Motor neuron (in vitro differentiated cells): ENCODE results near the gene ATRN. TPM values are rescaled to one million over a fixed set of nuclear protein-coding genes. Genes with fewer than 3 reads are reported as not detected.
"Not testable (repeated sequence)": the region's sequence is repeated elsewhere in the genome, so short reads cannot be mapped to it uniquely, and the experiment has no call there.

ENCODE experiments used
- ATAC-seq, 8 experiments: fragments of 200-7000 bp; cut with Tn5 transposase; replicated peaks in 6 of 8; 2 replicates each; pipeline ENCODE4 v1.8.0; 2021; ENCODE audit warnings: mild to moderate bottlenecking in 8 of 8, moderate library complexity in 8 of 8
- H3K27ac ChIP-seq, 2 donors: fragments of 250-450 bp; sonication (Bioruptor Pico); 2 replicates each; pipeline ENCODE4 v1.9.0; 2021; ENCODE audit warnings: antibody characterized with exemption in 2 of 2, mild to moderate bottlenecking in 2 of 2, moderate library complexity in 1 of 2
- H3K4me1 ChIP-seq, 2 donors: fragments of 250-450 bp; sonication (Bioruptor Pico); replicated peaks in 1 of 2; 2 replicates each; pipeline ENCODE4 v1.6.1; 2021; ENCODE audit warnings: antibody characterized with exemption in 2 of 2, mild to moderate bottlenecking in 2 of 2, moderate library complexity in 1 of 2
- H3K4me3 ChIP-seq, 5 donors: fragments of 250-450 bp; sonication (Bioruptor Pico); 2 replicates each; pipeline ENCODE4 v1.9.0; 2021; ENCODE audit warnings: antibody characterized with exemption in 5 of 5, mild to moderate bottlenecking in 5 of 5, moderate library complexity in 4 of 5
- WGBS, 10 experiments: fragments of 450-650 bp; shearing (Covaris generic); methylation state at CpG; one replicate each; pipeline ENCODE4 v1.0.0; 2022; 5-methylcytosine and 5-hydroxymethylcytosine counted together
- in situ Hi-C, 9 experiments: fragments of 400-800 bp; cut with MboI; loops; one replicate each; pipeline ENCODE4 v1.15.0; 2021; ENCODE audit warnings: low sequenced_read_pairs in 9 of 9, low pct_unique_long_range_greater_than_20kb in 2 of 9; ENCODE audit not compliant: unreplicated experiment in 9 of 9
- total RNA-seq, 8 experiments: library from RNA; unstranded; fragments of 300-600 nt; gene quantifications; 2 replicates each; pipeline versions ENCODE4 v1.2.3 to v1.2.4, GENCODE V29; 2022

The ATRN gene
- total RNA-seq, 8 experiments from 2014 or later = 21.7 to 50.0 (median 25.0) TPM

GRCh38 chr20:3473944-3474343 lies 3.1 kb downstream of the ATRN start:
- no peak overlapping the region for H3K27ac ChIP-seq
- no peak overlapping the region for H3K4me3 ChIP-seq
- no peak for ATAC-seq
- peaks cover 12 to 18% of the 10 kb centered on the region in 2 donors for H3K4me1 ChIP-seq
- in situ Hi-C loops = no loop called here
- WGBS, 10 experiments = 100% methylated on average over 1 of the region's 1 CpG; no CpG with 5 or more reads in 7 of the 10 experiments

- H3K4me3 ChIP-seq, in situ Hi-C loops: not testable (repeated sequence)
- 91 to 100% (median 100%) methylated on average over 1 of the region's 1 CpG; no CpG with 5 or more reads in 4 of the 10 experiments for WGBS, 10 experiments
These were observed 6.4 kb downstream of the ATRN start for GRCh38 chr20:3477003-3477860.

GRCh38 chr20:3477861-3478544 lies 7.2 kb downstream of the ATRN start:
- ATAC-seq = no peak
- in situ Hi-C loops = no loop called here
- Histone ChIP-seq H3K4me1 (peaks cover 1 to 3% of the 10 kb centered on the region in 2 donors), H3K27ac (no peak overlapping the region), H3K4me3 (no peak overlapping the region)
- 75 to 100% (median 100%) methylated on average over 1 to 4 of the region's 5 CpGs for WGBS, 10 experiments

More at GRCh38 chr20:3477003-3477860, 6.4 kb downstream of the ATRN start:
- H3K4me1 ChIP-seq, ATAC-seq, H3K27ac ChIP-seq: not testable (repeated sequence)

GRCh38 chr20:3479025-3479424 lies 8.2 kb downstream of the ATRN start:
- in situ Hi-C loops = no loop called here

GRCh38 chr20:3479759-3480615 lies 9.2 kb downstream of the ATRN start:
- WGBS, 10 experiments = 70 to 95% (median 85%) methylated on average over 1 to 9 of the region's 11 CpGs
- in situ Hi-C loops = no loop called here
- ATAC-seq = no peak

More at GRCh38 chr20:3479025-3479424, 8.2 kb downstream of the ATRN start:
- no peak for ATAC-seq
- Histone ChIP-seq H3K27ac (no peak overlapping the region), H3K4me3 (no peak overlapping the region), H3K4me1 (no peaks in the 10 kb centered on the region)
- 83 to 100% (median 90%) methylated on average over 1 to 2 of the region's 2 CpGs; no CpG with 5 or more reads in 5 of the 10 experiments for WGBS, 10 experiments

GRCh38 chr20:3483309-3483708 lies 12.5 kb downstream of the ATRN start:
- WGBS, 10 experiments = 43 to 100% (median 79%) methylated on average over 1 to 3 of the region's 3 CpGs; no CpG with 5 or more reads in 3 of the 10 experiments
- no peak overlapping the region for H3K27ac ChIP-seq
- no peaks in the 10 kb centered on the region for H3K4me1 ChIP-seq
- H3K4me3 ChIP-seq = no peak overlapping the region
- ATAC-seq = no peak
- in situ Hi-C loops = no loop called here

More at GRCh38 chr20:3479759-3480615, 9.2 kb downstream of the ATRN start:
- H3K4me1 ChIP-seq = no peaks in the 10 kb centered on the region
- H3K4me3 ChIP-seq = no peak overlapping the region
- H3K27ac ChIP-seq = no peak overlapping the region

- Histone ChIP-seq H3K27ac (no peak overlapping the region), H3K4me3 (no peak overlapping the region), H3K4me1 (no peaks in the 10 kb centered on the region)
- no peak for ATAC-seq
- in situ Hi-C loops = no loop called here
- 63 to 100% (median 83%) methylated on average over 1 of the region's 1 CpG; no CpG with 5 or more reads in 3 of the 10 experiments for WGBS, 10 experiments
These were observed 13.0 kb downstream of the ATRN start for GRCh38 chr20:3483784-3484183.

GRCh38 chr20:3485913-3486312 lies 15.1 kb downstream of the ATRN start:
- no peak overlapping the region for H3K4me3 ChIP-seq
- WGBS, 10 experiments = 67 to 100% (median 98%) methylated on average over 1 of the region's 1 CpG
- ATAC-seq = no peak
- H3K27ac ChIP-seq = no peak overlapping the region
- in situ Hi-C loops = no loop called here
- H3K4me1 ChIP-seq = no peaks in the 10 kb centered on the region

GRCh38 chr20:3486850-3487249 lies 16.0 kb downstream of the ATRN start:
- H3K4me1 ChIP-seq = no peaks in the 10 kb centered on the region
- in situ Hi-C loops = no loop called here
- H3K27ac ChIP-seq = no peak overlapping the region
- ATAC-seq = no peak
- H3K4me3 ChIP-seq = no peak overlapping the region
- 82 to 100% (median 93%) methylated on average over 1 of the region's 1 CpG for WGBS, 10 experiments

GRCh38 chr20:3492669-3493068 lies 21.9 kb downstream of the ATRN start:
- no peaks in the 10 kb centered on the region for H3K4me1 ChIP-seq
- no peak for ATAC-seq
- in situ Hi-C loops = no loop called here
- H3K4me3 ChIP-seq = no peak overlapping the region
- WGBS, 10 experiments = 87 to 100% (median 93%) methylated on average over 3 to 9 of the region's 11 CpGs; no CpG with 5 or more reads in 1 of the 10 experiments
- H3K27ac ChIP-seq = no peak overlapping the region

- Histone ChIP-seq H3K27ac (no peak overlapping the region), H3K4me1 (no peaks in the 10 kb centered on the region), H3K4me3 (no peak overlapping the region)
- 13 to 100% (median 83%) methylated on average over 1 of the region's 1 CpG; no CpG with 5 or more reads in 1 of the 10 experiments for WGBS, 10 experiments
- ATAC-seq = no peak
- in situ Hi-C loops = no loop called here
These were observed 23.4 kb downstream of the ATRN start for GRCh38 chr20:3494218-3494617.

GRCh38 chr20:3502878-3503277 lies 32.1 kb downstream of the ATRN start:
- WGBS, 10 experiments = 66 to 100% (median 88%) methylated on average over 2 of the region's 2 CpGs; no CpG with 5 or more reads in 2 of the 10 experiments
- Histone ChIP-seq H3K27ac (no peak overlapping the region), H3K4me1 (no peaks in the 10 kb centered on the region), H3K4me3 (no peak overlapping the region)
- no peak for ATAC-seq
- in situ Hi-C loops = no loop called here
